DND-41 (cell line): ENCODE measurements around the gene ATP4B.

Experiments used
- EZH2 ChIP-seq: IDR thresholded peaks from 3 replicates; pipeline ENCODE4 v1.6.1; 2012; ENCODE audit warnings: borderline replicate concordance, low read depth, mild to moderate bottlenecking, moderate library complexity, low read length, inconsistent platforms; ENCODE audit not compliant: severe bottlenecking
- TF ChIP-seq, protein P1 (sequence below): IDR thresholded peaks from 2 replicates; pipeline ENCODE4 v1.5.1; 2012; ENCODE audit warnings: borderline replicate concordance, low read length, moderate library complexity, mild to moderate bottlenecking; ENCODE audit not compliant: poor library complexity, severe bottlenecking; ENCODE audit errors: extremely low read depth

- TF ChIP-seq, protein P1, sequence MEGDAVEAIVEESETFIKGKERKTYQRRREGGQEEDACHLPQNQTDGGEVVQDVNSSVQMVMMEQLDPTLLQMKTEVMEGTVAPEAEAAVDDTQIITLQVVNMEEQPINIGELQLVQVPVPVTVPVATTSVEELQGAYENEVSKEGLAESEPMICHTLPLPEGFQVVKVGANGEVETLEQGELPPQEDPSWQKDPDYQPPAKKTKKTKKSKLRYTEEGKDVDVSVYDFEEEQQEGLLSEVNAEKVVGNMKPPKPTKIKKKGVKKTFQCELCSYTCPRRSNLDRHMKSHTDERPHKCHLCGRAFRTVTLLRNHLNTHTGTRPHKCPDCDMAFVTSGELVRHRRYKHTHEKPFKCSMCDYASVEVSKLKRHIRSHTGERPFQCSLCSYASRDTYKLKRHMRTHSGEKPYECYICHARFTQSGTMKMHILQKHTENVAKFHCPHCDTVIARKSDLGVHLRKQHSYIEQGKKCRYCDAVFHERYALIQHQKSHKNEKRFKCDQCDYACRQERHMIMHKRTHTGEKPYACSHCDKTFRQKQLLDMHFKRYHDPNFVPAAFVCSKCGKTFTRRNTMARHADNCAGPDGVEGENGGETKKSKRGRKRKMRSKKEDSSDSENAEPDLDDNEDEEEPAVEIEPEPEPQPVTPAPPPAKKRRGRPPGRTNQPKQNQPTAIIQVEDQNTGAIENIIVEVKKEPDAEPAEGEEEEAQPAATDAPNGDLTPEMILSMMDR, result no peak
- no peak for TF ChIP-seq EZH2
These were observed 58.6 kb downstream of the ATP4B start for GRCh38 chr13:113599391-113599790.
